EH (cell line): Measurements from ENCODE around the gene CASTOR2.
"Not testable (repeated sequence)": the region's sequence is repeated elsewhere in the genome, so short reads cannot be mapped to it uniquely, and the experiment has no call there.

Experiments
- DNase-seq: peaks from one replicate; pipeline ENCODE4 v3.0.0-alpha.2; 2015; ENCODE audit warnings: low read depth

CASTOR2 gene

GRCh38 chr7:74964511-74965119 lies at the start of gene CASTOR2:
Gene CASTOR2, plus strand, starts transcription at chr7:74964705. Its CDS starts 281 bp downstream, at chr7:74964986.
- DNase-seq, result not testable (repeated sequence)

- DNase-seq, result not testable (repeated sequence)
Observed at GRCh38 chr7:74922321-74922890, 42.1 kb upstream of the CASTOR2 start.

GRCh38 chr7:74923644-74924043 lies 40.9 kb upstream of the CASTOR2 start:
- not testable (repeated sequence) for DNase-seq

GRCh38 chr7:74926968-74927367 lies 37.5 kb upstream of the CASTOR2 start:
- DNase-seq, result not testable (repeated sequence)

- not testable (repeated sequence) for DNase-seq
Observed at GRCh38 chr7:74931563-74932328, 32.8 kb upstream of the CASTOR2 start.

- DNase-seq, result not testable (repeated sequence)
Observed at GRCh38 chr7:74939429-74939828, 25.1 kb upstream of the CASTOR2 start.

GRCh38 chr7:74941302-74942069 lies 23.0 kb upstream of the CASTOR2 start:
- DNase-seq, result not testable (repeated sequence)

GRCh38 chr7:74943923-74944322 lies 20.6 kb upstream of the CASTOR2 start:
- not testable (repeated sequence) for DNase-seq

GRCh38 chr7:74947741-74948140 lies 16.8 kb upstream of the CASTOR2 start:
- not testable (repeated sequence) for DNase-seq

GRCh38 chr7:74953774-74954173 lies 10.7 kb upstream of the CASTOR2 start:
- DNase-seq, result not testable (repeated sequence)

GRCh38 chr7:74958328-74958727 lies 6.2 kb upstream of the CASTOR2 start:
- not testable (repeated sequence) for DNase-seq

- not testable (repeated sequence) for DNase-seq
Observed at GRCh38 chr7:74963704-74964510, 598 bp upstream of the CASTOR2 start.

GRCh38 chr7:74966208-74966854 lies 1.8 kb downstream of the CASTOR2 start:
- not testable (repeated sequence) for DNase-seq

- not testable (repeated sequence) for DNase-seq
Observed at GRCh38 chr7:74966909-74967308, 2.4 kb downstream of the CASTOR2 start.

- not testable (repeated sequence) for DNase-seq
Observed at GRCh38 chr7:74971431-74971830, 6.9 kb downstream of the CASTOR2 start.

GRCh38 chr7:74972377-74972776 lies 7.9 kb downstream of the CASTOR2 start:
- not testable (repeated sequence) for DNase-seq

- DNase-seq, result not testable (repeated sequence)
Observed at GRCh38 chr7:74975959-74976358, 11.5 kb downstream of the CASTOR2 start.

- not testable (repeated sequence) for DNase-seq
Observed at GRCh38 chr7:74977523-74977922, 13.0 kb downstream of the CASTOR2 start.

- DNase-seq, result not testable (repeated sequence)
Observed at GRCh38 chr7:74988436-74988835, 23.9 kb downstream of the CASTOR2 start.

- no peak for DNase-seq
Observed at GRCh38 chr7:74993121-74993520, 28.6 kb downstream of the CASTOR2 start.
